SK-N-SH (cell line): ENCODE data around the gene GK. TPM values are rescaled to one million over a fixed set of nuclear protein-coding genes. Genes with fewer than 3 reads are reported as not detected.

ENCODE experiments used
- CTCF ChIA-PET: fragments of 300-600, 350-600 bp; formaldehyde crosslinking; extraction: SDS; loops from one replicate; lab custom pipeline; 2021; lab: Yijun Ruan, JAX
- POLR2A ChIA-PET: fragments of 350-600 bp; sonication (Branson Sonifier 250); formaldehyde crosslinking; extraction: SDS; loops from one replicate; lab custom pipeline; 2020; ENCODE audit warnings: antibody characterized with exemption, inconsistent platforms; lab: Yijun Ruan, JAX
- DNase-seq: peaks from one replicate; pipeline ENCODE4 v3.0.0; 2012
- H2AFZ ChIP-seq: fragments of 200-600 bp; sonication (generic); 2 replicates; pipeline ENCODE4 v1.8.1; 2016; ENCODE audit warnings: antibody characterized with exemption, mild to moderate bottlenecking, low read depth
- H3F3A ChIP-seq: fragments of 200-600 bp; sonication (generic); replicated peaks from 2 replicates; pipeline ENCODE3; 2016; ENCODE audit warnings: antibody characterized with exemption, mild to moderate bottlenecking; ENCODE audit not compliant: insufficient read depth
- H3K27ac ChIP-seq, 2 experiments: fragments of 200-500 bp in 1 of 2; fragments of 200-600 bp in 1 of 2; sonication (Bioruptor generic) in 1 of 2; sonication (generic), shearing (Covaris generic) in 1 of 2; 2 replicates each; pipeline versions ENCODE4 v1.5.1 to v1.6.1; 2014 to 2016; ENCODE audit warnings: low read depth in 2 of 2, inconsistent platforms in 1 of 2, low read length in 1 of 2, mild to moderate bottlenecking in 1 of 2, mixed read lengths in 1 of 2
- H3K27me3 ChIP-seq: fragments of 200-600 bp; sonication (generic), shearing (Covaris generic); 2 replicates; pipeline ENCODE4 v1.6.1; 2016; ENCODE audit warnings: mixed run types; ENCODE audit not compliant: insufficient read depth
- H3K36me3 ChIP-seq, 2 experiments: fragments of 200-500 bp in 1 of 2; fragments of 200-600 bp in 1 of 2; sonication (Bioruptor generic) in 1 of 2; sonication (generic) in 1 of 2; replicated peaks in 1 of 2; 2 replicates each; pipeline versions ENCODE3 to v1.5.1; 2014 to 2016; ENCODE audit warnings: low read length in 1 of 2, mild to moderate bottlenecking in 1 of 2; ENCODE audit not compliant: insufficient read depth in 2 of 2, control insufficient read depth in 1 of 2
- H3K4me1 ChIP-seq, 2 experiments: fragments of 200-500 bp in 1 of 2; fragments of 200-600 bp in 1 of 2; sonication (Bioruptor generic) in 1 of 2; sonication (generic), shearing (Covaris generic) in 1 of 2; 2 replicates each; pipeline versions ENCODE4 v1.5.1 to v1.6.1; 2014 to 2016; ENCODE audit warnings: low read depth in 1 of 2, low read length in 1 of 2, mixed run types in 1 of 2; ENCODE audit not compliant: insufficient read depth in 2 of 2, control insufficient read depth in 1 of 2
- H3K4me2 ChIP-seq: fragments of 200-600 bp; sonication (generic), shearing (Covaris generic); 2 replicates; pipeline ENCODE4 v1.6.1; 2017; ENCODE audit warnings: mixed run types
- H3K4me3 ChIP-seq, 2 experiments: fragments of 200-500 bp in 1 of 2; fragments of 200-600 bp in 1 of 2; sonication (Bioruptor generic) in 1 of 2; sonication (generic), shearing (Covaris generic) in 1 of 2; 2 replicates each; pipeline versions ENCODE4 v1.5.1 to v1.8.1; 2014 to 2016; ENCODE audit warnings: low read depth in 2 of 2, inconsistent platforms in 1 of 2, low read length in 1 of 2, mild to moderate bottlenecking in 1 of 2, mixed read lengths in 1 of 2, moderate library complexity in 1 of 2
- H3K79me2 ChIP-seq: fragments of 200-600 bp; sonication (generic); 2 replicates; pipeline ENCODE4 v1.8.1; 2017; ENCODE audit warnings: mild to moderate bottlenecking; ENCODE audit not compliant: insufficient read depth
- H3K9ac ChIP-seq: fragments of 200-600 bp; sonication (generic); 2 replicates; pipeline ENCODE4 v1.6.1; 2017; ENCODE audit warnings: mixed run types
- H3K9me2 ChIP-seq: fragments of 200-600 bp; sonication (generic); 2 replicates; pipeline ENCODE4 v1.6.1; 2017; ENCODE audit warnings: mixed run types
- H3K9me3 ChIP-seq: fragments of 200-600 bp; sonication (generic); 2 replicates; pipeline ENCODE4 v1.6.1; 2017; ENCODE audit warnings: mixed run types, mild to moderate bottlenecking, moderate library complexity
- H4K20me1 ChIP-seq: fragments of 200-600 bp; sonication (generic); 2 replicates; pipeline ENCODE4 v1.6.1; 2017; ENCODE audit warnings: mild to moderate bottlenecking, mixed run types; ENCODE audit not compliant: insufficient read depth
- CTCF ChIP-seq: fragments of 200-600 bp; sonication (generic); IDR thresholded peaks from 2 replicates; pipeline ENCODE4 v1.6.1; 2017; ENCODE audit warnings: antibody characterized with exemption, mild to moderate bottlenecking, moderate library complexity
- EP300 ChIP-seq, 2 experiments: IDR thresholded peaks; 2 replicates each; pipeline versions ENCODE4 v1.4.0 to v1.6.1; 2012; ENCODE audit warnings: borderline replicate concordance in 1 of 2, low read depth in 1 of 2, low read length in 1 of 2
- EZH2phosphoT487 ChIP-seq: fragments of 200-600 bp; sonication (generic); IDR thresholded peaks from 2 replicates; pipeline ENCODE4 v1.6.1; 2017; ENCODE audit warnings: low read depth, mixed run types, mild to moderate bottlenecking, antibody characterized with exemption, moderate library complexity, borderline replicate concordance
- FOSL2 ChIP-seq: IDR thresholded peaks from 2 replicates; pipeline ENCODE4 v1.4.0; 2012; ENCODE audit warnings: low read depth, mild to moderate bottlenecking, moderate library complexity, borderline replicate concordance
- FOXM1 ChIP-seq: IDR thresholded peaks from 2 replicates; pipeline ENCODE4 v1.4.0; 2012; ENCODE audit warnings: low read depth, mild to moderate bottlenecking
- GABPA ChIP-seq: IDR thresholded peaks from 2 replicates; pipeline ENCODE4 v1.4.0; 2012; ENCODE audit warnings: low read depth, mild to moderate bottlenecking
- GATA2 ChIP-seq: sonication (generic); formaldehyde crosslinking; IDR thresholded peaks from 2 replicates; pipeline ENCODE4 v1.5.0; 2020; ENCODE audit warnings: mild to moderate bottlenecking, missing genetic modification reagents
- NFIC ChIP-seq: IDR thresholded peaks from 2 replicates; pipeline ENCODE4 v1.4.0; 2012; ENCODE audit warnings: borderline replicate concordance
- NRF1 ChIP-seq: IDR thresholded peaks from 2 replicates; pipeline ENCODE4 v1.6.1; 2012; ENCODE audit warnings: low read depth, mild to moderate bottlenecking, low read length
- POLR2AphosphoS5 ChIP-seq: IDR thresholded peaks from 2 replicates; pipeline ENCODE4 v1.6.1; 2012; ENCODE audit warnings: low read depth, low read length
- RXRA ChIP-seq: IDR thresholded peaks from 2 replicates; pipeline ENCODE4 v1.4.0; 2012; ENCODE audit warnings: low read depth, mild to moderate bottlenecking, borderline replicate concordance
- TCF12 ChIP-seq: IDR thresholded peaks from 2 replicates; pipeline ENCODE4 v1.4.0; 2012
- TEAD4 ChIP-seq: IDR thresholded peaks from 2 replicates; pipeline ENCODE4 v1.4.0; 2012; ENCODE audit warnings: mild to moderate bottlenecking, borderline replicate concordance; ENCODE audit not compliant: insufficient read depth
- WGBS: methylation state at CpG from one replicate; pipeline ENCODE4 v1.1.6; 2017; ENCODE audit warnings: low lambda C conversion rate; 5-methylcytosine and 5-hydroxymethylcytosine counted together
- polyA plus RNA-seq, 3 experiments: library from polyadenylated mRNA; depleted of rRNA; stranded (reverse); fragments of >200 nt; gene quantifications; 2 replicates each; pipeline ENCODE4 v1.2.3, GENCODE V29; 2012
- TF ChIP-seq, protein P1 (sequence below): IDR thresholded peaks from 2 replicates; pipeline ENCODE4 v1.4.0; 2012; ENCODE audit warnings: low read depth, borderline replicate concordance

Gene GK
- polyA plus RNA-seq, 1 of the 3 experiments (the other 2 are of a cell fraction) = 2.2 TPM

GRCh38 chrX:30661228-30661627, 8.0 kb downstream of the GK start:
- Histone ChIP-seq H3K27me3 (no peaks in the 10 kb centered on the region), H3K9me2 (no peaks in the 10 kb centered on the region; the same call in 1 of the 2 replicates), H4K20me1 (no peaks in the 10 kb centered on the region), H3K4me2 (no peak overlapping the region), H2AFZ (no peak overlapping the region), H3F3A (peaks cover 1% of the 10 kb centered on the region), H3K4me3 (no peak overlapping the region), H3K9me3 (no peaks in the 10 kb centered on the region), H3K79me2 (no peaks in the 10 kb centered on the region), H3K27ac (no peak overlapping the region), H3K36me3 (no peaks in the 10 kb centered on the region), H3K4me1 (peaks cover 0 to 4% of the 10 kb centered on the region in 2 experiments; a peak in 1 of 4 replicates), H3K9ac (no peak overlapping the region)
- POLR2A ChIA-PET = no interaction called here
- TF ChIP-seq NFIC = no peak
- no peak for DNase-seq
- CTCF ChIA-PET = no interaction called here
- 55% methylated on average over 6 of the region's 6 CpGs for WGBS

DNA sequence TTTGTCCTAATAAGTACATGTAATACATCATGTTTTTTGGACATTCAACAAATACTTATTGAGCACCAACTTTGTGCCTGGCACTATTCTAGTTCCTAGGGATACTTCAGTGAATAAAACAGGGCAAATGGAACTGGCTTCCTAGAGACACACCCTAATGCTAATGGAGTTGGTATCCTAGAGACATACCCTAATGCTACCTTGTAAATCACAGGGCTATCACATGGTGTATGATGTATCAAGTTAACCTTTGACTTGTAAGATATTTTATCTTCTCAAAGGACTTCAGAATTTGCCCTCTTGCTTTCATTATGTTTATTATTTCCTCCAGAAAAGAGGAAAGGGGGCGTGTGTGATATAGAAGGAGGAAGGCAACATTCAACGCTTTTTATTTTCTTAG, 10.1 kb downstream of the GK start:
- ChIA-PET POLR2A (no interaction called here), CTCF (no interaction called here)
- 60% methylated on average over 2 of the region's 2 CpGs for WGBS
- Histone ChIP-seq H3K4me3 (no peak overlapping the region), H3F3A (peaks cover 4% of the 10 kb centered on the region), H3K4me1 (peaks cover 0 to 4% of the 10 kb centered on the region in 2 experiments; a peak in 1 of 4 replicates), H3K4me2 (no peak overlapping the region), H3K9me2 (no peaks in the 10 kb centered on the region), H3K27me3 (no peaks in the 10 kb centered on the region), H3K9ac (no peak overlapping the region), H3K27ac (no peak overlapping the region), H2AFZ (no peak overlapping the region), H3K79me2 (no peaks in the 10 kb centered on the region), H3K9me3 (no peaks in the 10 kb centered on the region), H3K36me3 (no peaks in the 10 kb centered on the region), H4K20me1 (no peaks in the 10 kb centered on the region)
- TF ChIP-seq FOSL2 = no peak
- no peak for TF ChIP-seq CTCF
- no peak for TF ChIP-seq EP300 (IDR thresholded peaks at IDR 0.05; ENCODE audit: borderline replicate concordance in 1 of 2, low read depth in 1 of 2, low read length in 1 of 2)
- TF ChIP-seq GABPA = no peak
- no peak for TF ChIP-seq TEAD4
- TF ChIP-seq TCF12 = no peak
- no peak for TF ChIP-seq GATA2
- TF ChIP-seq POLR2AphosphoS5 = no peak
- TF ChIP-seq RXRA = no peak
- no peak for TF ChIP-seq NRF1
- no peak for TF ChIP-seq FOXM1
- TF ChIP-seq EZH2phosphoT487 = no peak
- TF ChIP-seq, protein P1, sequence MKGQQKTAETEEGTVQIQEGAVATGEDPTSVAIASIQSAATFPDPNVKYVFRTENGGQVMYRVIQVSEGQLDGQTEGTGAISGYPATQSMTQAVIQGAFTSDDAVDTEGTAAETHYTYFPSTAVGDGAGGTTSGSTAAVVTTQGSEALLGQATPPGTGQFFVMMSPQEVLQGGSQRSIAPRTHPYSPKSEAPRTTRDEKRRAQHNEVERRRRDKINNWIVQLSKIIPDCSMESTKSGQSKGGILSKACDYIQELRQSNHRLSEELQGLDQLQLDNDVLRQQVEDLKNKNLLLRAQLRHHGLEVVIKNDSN = no peak
- no peak for DNase-seq
